Retinal pigment epithelial cell (primary cell): ENCODE data around the gene INTS6.

ENCODE experiments used
- DNase-seq: peaks from one replicate; pipeline ENCODE4 v3.0.0-alpha.2; 2010; ENCODE audit warnings: low read depth
- H3K4me3 ChIP-seq: 2 replicates; pipeline ENCODE4 v1.5.1; 2011; ENCODE audit warnings: mild to moderate bottlenecking, low read length, control low read depth, moderate library complexity
- CTCF ChIP-seq: conservative IDR thresholded peaks from 2 replicates; pipeline ENCODE4 v1.5.1; 2011; ENCODE audit warnings: low read depth, low read length, control low read depth, inconsistent platforms

Gene INTS6

GRCh38 chr13:51477149-51477548, 24.3 kb upstream of the INTS6 start:
- H3K4me3 ChIP-seq = no peak overlapping the region
- no peak for TF ChIP-seq CTCF
- no peak for DNase-seq

- H3K4me3 ChIP-seq = no peak overlapping the region
- DNase-seq = no peak
- no peak for TF ChIP-seq CTCF
Observed at GRCh38 chr13:51475727-51476501, 23.1 kb upstream of the INTS6 start.

- no peak overlapping the region for H3K4me3 ChIP-seq
- TF ChIP-seq CTCF = no peak
- DNase-seq = no peak
Observed at GRCh38 chr13:51469790-51470189, 17.0 kb upstream of the INTS6 start.

DNA sequence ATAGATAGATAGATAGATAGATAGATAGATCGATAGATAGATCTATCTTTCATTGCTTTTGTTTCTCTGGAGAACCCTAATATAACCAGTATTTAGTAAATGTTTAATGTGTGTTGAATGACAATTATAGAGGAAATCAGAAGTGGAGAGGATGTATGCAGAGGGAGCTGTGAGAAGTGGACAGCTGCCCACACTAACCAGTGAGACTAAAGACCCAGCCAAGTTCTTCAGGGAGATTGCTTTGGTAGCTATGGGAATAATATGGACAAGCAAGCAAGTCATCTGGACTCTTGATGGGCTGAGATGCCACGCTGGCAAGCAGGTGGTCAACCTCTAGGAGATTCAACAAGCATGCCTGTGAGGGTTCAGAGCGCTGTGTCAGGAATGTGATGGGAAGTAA, 14.9 kb upstream of the INTS6 start:
- DNase-seq = no peak
- no peak overlapping the region for H3K4me3 ChIP-seq
- no peak for TF ChIP-seq CTCF

DNA sequence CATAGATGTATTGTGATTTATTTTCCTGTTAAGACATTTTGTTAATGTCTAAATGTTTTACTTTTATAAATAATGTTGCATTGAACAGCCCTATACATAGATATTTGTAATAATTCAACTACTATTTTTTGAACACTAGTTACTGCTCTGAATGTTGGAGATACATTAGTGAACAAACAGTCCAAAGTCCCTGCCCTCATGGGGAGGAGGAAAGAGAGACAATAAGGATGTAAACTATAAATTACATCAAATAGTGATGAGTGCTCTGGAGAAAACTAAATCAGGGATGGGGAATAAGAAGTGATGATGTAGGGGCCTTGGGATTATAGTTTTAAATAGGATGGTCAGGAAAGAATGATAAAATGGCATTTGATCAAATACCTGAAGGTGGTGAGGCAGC, 12.3 kb upstream of the INTS6 start:
- DNase-seq = no peak
- no peak for TF ChIP-seq CTCF

GRCh38 chr13:51457086-51457815, 4.4 kb upstream of the INTS6 start:
- no peak for DNase-seq
- H3K4me3 ChIP-seq = no peak overlapping the region
- no peak for TF ChIP-seq CTCF

More for the DNA sequence above, 12.3 kb upstream of the INTS6 start:
- H3K4me3 ChIP-seq = no peak overlapping the region

DNA sequence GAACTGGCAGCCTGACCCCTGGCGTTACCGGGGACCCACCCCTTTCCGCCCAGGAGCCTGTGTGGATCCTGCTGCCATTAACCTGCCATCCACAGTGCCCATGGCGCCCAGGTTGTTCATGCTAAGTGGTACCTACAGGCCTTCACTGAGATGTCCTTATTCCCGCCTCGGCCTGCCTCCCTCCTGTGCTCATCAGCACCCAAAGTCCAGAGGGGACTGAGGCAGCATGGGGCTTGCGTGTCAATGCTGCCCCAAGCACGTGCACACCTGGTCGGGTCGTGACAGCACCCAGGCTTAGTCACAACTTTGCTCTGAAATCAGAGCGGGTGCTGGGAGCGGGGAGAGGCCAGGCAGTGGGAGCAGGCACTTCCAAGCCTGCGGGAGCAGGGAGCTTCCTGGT, 3.7 kb upstream of the INTS6 start:
- no peak for DNase-seq
- H3K4me3 ChIP-seq = no peak overlapping the region
- no peak for TF ChIP-seq CTCF
